Measurements from ENCODE around the gene NRL. TPM values are rescaled to one million over a fixed set of nuclear protein-coding genes. Genes with fewer than 3 reads are reported as not detected.

NRL gene
- total and polyA plus RNA-seq, 2 donors from 2014 or later, result 4.9 to 5.5 TPM

GRCh38 chr14:24053548-24054323, 61.0 kb downstream of the NRL start:
- Histone ChIP-seq H3K9me3 (ENCODE audit: control insufficient read depth in 2 of 3, insufficient read depth in 1 of 3, low read length in 3 of 3) (no peaks in the 10 kb centered on the region), H3K9ac (ENCODE audit: low read length in 3 of 3) (no peak overlapping the region), H3K36me3 (ENCODE audit: control insufficient read depth in 2 of 3, insufficient read depth in 3 of 3, low read length in 3 of 3) (no peaks in the 10 kb centered on the region), H3K4me1 (ENCODE audit: control insufficient read depth in 2 of 3, insufficient read depth in 2 of 3, low read depth in 1 of 3, low read length in 3 of 3) (peaks cover 0 to 9% (median 3%) of the 10 kb centered on the region in 3 donors), H3K27me3 (ENCODE audit: control insufficient read depth, insufficient read depth, low read length) (no peaks in the 10 kb centered on the region), H3K4me3 (ENCODE audit: low read length in 3 of 3) (no peak overlapping the region), H3K27ac (ENCODE audit: low read depth in 2 of 2, low read length in 2 of 2) (no peak overlapping the region)
- no peak for TF ChIP-seq CTCF (IDR thresholded peaks at IDR 0.05; ENCODE audit: borderline replicate concordance, extremely low read depth, insufficient read depth)
- FAIRE-seq (no peak), DNase-seq (peak in 2 of 5 donors; percentile 40 to 45)
- intact Hi-C loops (cut with DNase I), result no loop called here

GRCh38 chr14:24052656-24053547, 61.8 kb downstream of the NRL start:
- peak overlapping the region in 2 of 3 donors; percentile 50 to 71 for H3K4me3 ChIP-seq (ENCODE audit: low read length in 3 of 3)
- H3K9me3 ChIP-seq (ENCODE audit: control insufficient read depth in 2 of 3, insufficient read depth in 1 of 3, low read length in 3 of 3), result no peaks in the 10 kb centered on the region
- no peaks in the 10 kb centered on the region for H3K27me3 ChIP-seq (ENCODE audit: control insufficient read depth, insufficient read depth, low read length)
- DNase-seq (no peak), FAIRE-seq (no peak)
- H3K4me1 ChIP-seq (ENCODE audit: control insufficient read depth in 2 of 3, insufficient read depth in 2 of 3, low read depth in 1 of 3, low read length in 3 of 3), result peaks cover 0 to 7% (median 0%) of the 10 kb centered on the region in 3 donors
- H3K36me3 ChIP-seq (ENCODE audit: control insufficient read depth in 2 of 3, insufficient read depth in 3 of 3, low read length in 3 of 3), result no peaks in the 10 kb centered on the region
- H3K27ac ChIP-seq (ENCODE audit: low read depth in 2 of 2, low read length in 2 of 2), result no peak overlapping the region
- no peak for TF ChIP-seq CTCF (IDR thresholded peaks at IDR 0.05; ENCODE audit: borderline replicate concordance, extremely low read depth, insufficient read depth)
- no peak overlapping the region for H3K9ac ChIP-seq (ENCODE audit: low read length in 3 of 3)
- intact Hi-C loops (cut with DNase I), result no loop called here

GRCh38 chr14:24051789-24052655, 62.7 kb downstream of the NRL start, which contains the start of gene CARMIL3:
TSS of gene CARMIL3 (plus strand) at chr14:24052009. CDS start at chr14:24052154, 145 bp downstream.
- peak; percentile 21 for TF ChIP-seq CTCF (IDR thresholded peaks at IDR 0.05; ENCODE audit: borderline replicate concordance, extremely low read depth, insufficient read depth)
- no peaks in the 10 kb centered on the region for H3K36me3 ChIP-seq (ENCODE audit: control insufficient read depth in 2 of 3, insufficient read depth in 3 of 3, low read length in 3 of 3)
- peak within 1 kb of the TSS; percentile 14 to 80 (median 30) for H3K9ac ChIP-seq (ENCODE audit: low read length in 3 of 3)
- peaks cover 0 to 7% (median 0%) of the 10 kb centered on the region in 3 donors for H3K4me1 ChIP-seq (ENCODE audit: control insufficient read depth in 2 of 3, insufficient read depth in 2 of 3, low read depth in 1 of 3, low read length in 3 of 3)
- H3K27me3 ChIP-seq (ENCODE audit: control insufficient read depth, insufficient read depth, low read length), result no peaks in the 10 kb centered on the region
- intact Hi-C loops (cut with DNase I), result no loop called here
- no peaks in the 10 kb centered on the region for H3K9me3 ChIP-seq (ENCODE audit: control insufficient read depth in 2 of 3, insufficient read depth in 1 of 3, low read length in 3 of 3)
- DNase-seq (peak; percentile 82 to 93 (median 87)), FAIRE-seq (no peak)
- H3K4me3 ChIP-seq (ENCODE audit: low read length in 3 of 3), result peak within 1 kb of the TSS; percentile 44 to 71 (median 50)
- H3K27ac ChIP-seq (ENCODE audit: low read depth in 2 of 2, low read length in 2 of 2), result peak within 1 kb of the TSS; percentile 34 to 71
